Astrocyte (in vitro differentiated cells and primary cell): Measurements from ENCODE around the gene CALU.

ENCODE experiments used
- CTCF ChIP-seq: IDR thresholded peaks from 2 replicates; pipeline ENCODE4 v1.5.1; 2011; ENCODE audit warnings: low read depth, mild to moderate bottlenecking, inconsistent platforms, low read length, moderate library complexity; ENCODE audit not compliant: insufficient read depth
- EZH2 ChIP-seq: IDR thresholded peaks from 2 replicates; pipeline ENCODE4 v1.6.1; 2012; ENCODE audit warnings: mild to moderate bottlenecking, low read length, inconsistent platforms; ENCODE audit not compliant: insufficient read depth

GRCh38 chr7:128729494-128729893 is 9.7 kb upstream of the CALU start:
- no peak for TF ChIP-seq CTCF
- no peak for TF ChIP-seq EZH2
